Liver (tissue), 9 donors: Measurements from ENCODE around the gene PARM1. TPM values are rescaled to one million over a fixed set of nuclear protein-coding genes. Genes with fewer than 3 reads are reported as not detected.

ENCODE experiments used
- DNase-seq: peaks from one replicate; pipeline ENCODE4 v3.0.0-alpha.2; 2017; ENCODE audit warnings: low spot score
- H3K27ac ChIP-seq, 2 donors: one replicate each; pipeline ENCODE4 v1.7.0; 2013; ENCODE audit warnings: inconsistent platforms in 2 of 2, low read length in 2 of 2, control low read depth in 1 of 2, low read depth in 1 of 2, mild to moderate bottlenecking in 1 of 2
- H3K27me3 ChIP-seq, 4 donors: one replicate each; pipeline versions ENCODE4 v1.6.1 to v1.7.0; 2013; ENCODE audit warnings: low read length in 3 of 4, inconsistent platforms in 1 of 4, mild to moderate bottlenecking in 1 of 4, moderate library complexity in 1 of 4; ENCODE audit not compliant: control insufficient read depth in 4 of 4, insufficient read depth in 4 of 4
- H3K36me3 ChIP-seq, 4 donors: one replicate each; pipeline versions ENCODE4 v1.6.1 to v1.7.0; 2013; ENCODE audit warnings: low read length in 3 of 4, mild to moderate bottlenecking in 3 of 4, low read depth in 1 of 4, moderate library complexity in 1 of 4; ENCODE audit not compliant: control insufficient read depth in 4 of 4, insufficient read depth in 3 of 4
- H3K4me1 ChIP-seq, 4 donors: one replicate each; pipeline versions ENCODE4 v1.6.1 to v1.7.0; 2013; ENCODE audit warnings: low read length in 3 of 4, mild to moderate bottlenecking in 3 of 4, moderate library complexity in 1 of 4; ENCODE audit not compliant: control insufficient read depth in 4 of 4, insufficient read depth in 4 of 4
- H3K4me3 ChIP-seq, 3 donors: one replicate each; pipeline versions ENCODE4 v1.6.1 to v1.7.0; 2013; ENCODE audit warnings: low read length in 3 of 3, control low read depth in 1 of 3, low read depth in 1 of 3, mild to moderate bottlenecking in 1 of 3
- H3K9ac ChIP-seq, 2 donors: one replicate each; pipeline ENCODE4 v1.7.0; 2013; ENCODE audit warnings: low read length in 2 of 2, mild to moderate bottlenecking in 2 of 2, moderate library complexity in 2 of 2, control low read depth in 1 of 2, low read depth in 1 of 2
- H3K9me3 ChIP-seq, 4 donors: one replicate each; pipeline versions ENCODE4 v1.6.1 to v1.7.0; 2013; ENCODE audit warnings: low read length in 3 of 4; ENCODE audit not compliant: control insufficient read depth in 4 of 4
- EGR1 ChIP-seq, 2 donors: IDR thresholded peaks; 2 replicates each; pipeline ENCODE4 v1.6.1; 2016 to 2018; ENCODE audit warnings: antibody characterized with exemption in 2 of 2, low read depth in 2 of 2
- FOXA1 ChIP-seq: IDR thresholded peaks from 2 replicates; pipeline ENCODE4 v1.6.1; 2016; ENCODE audit warnings: antibody characterized with exemption
- FOXA2 ChIP-seq: IDR thresholded peaks from 2 replicates; pipeline ENCODE4 v1.6.1; 2016; ENCODE audit warnings: antibody characterized with exemption
- GABPA ChIP-seq, 2 donors: IDR thresholded peaks in 1 of 2; conservative IDR thresholded peaks in 1 of 2; 2 replicates each; pipeline ENCODE4 v1.6.1; 2016; ENCODE audit warnings: antibody characterized with exemption in 2 of 2, mild to moderate bottlenecking in 1 of 2, moderate library complexity in 1 of 2
- HNF4A ChIP-seq, 2 donors: conservative IDR thresholded peaks; 2 replicates each; pipeline ENCODE4 v1.6.1; 2016; ENCODE audit warnings: antibody characterized with exemption in 2 of 2, mild to moderate bottlenecking in 2 of 2
- HNF4G ChIP-seq: IDR thresholded peaks from 2 replicates; pipeline ENCODE4 v1.6.1; 2016; ENCODE audit warnings: antibody characterized with exemption
- JUND ChIP-seq, 2 donors: IDR thresholded peaks; 2 replicates each; pipeline ENCODE4 v1.6.1; 2016; ENCODE audit warnings: antibody characterized with exemption in 2 of 2
- NR2F2 ChIP-seq: IDR thresholded peaks from 2 replicates; pipeline ENCODE4 v1.6.1; 2016; ENCODE audit warnings: antibody characterized with exemption
- RAD21 ChIP-seq, 2 donors: IDR thresholded peaks; 2 replicates each; pipeline ENCODE4 v1.6.1; 2016; ENCODE audit warnings: antibody characterized with exemption in 2 of 2, mild to moderate bottlenecking in 2 of 2
- RXRA ChIP-seq, 2 donors: IDR thresholded peaks; 2 replicates each; pipeline ENCODE4 v1.6.1; 2017 to 2018; ENCODE audit warnings: antibody characterized with exemption in 2 of 2, mild to moderate bottlenecking in 1 of 2
- SP1 ChIP-seq: IDR thresholded peaks from 2 replicates; pipeline ENCODE4 v1.6.1; 2018; ENCODE audit warnings: antibody characterized with exemption, mild to moderate bottlenecking
- TAF1 ChIP-seq: conservative IDR thresholded peaks from 2 replicates; pipeline ENCODE4 v1.6.1; 2016; ENCODE audit warnings: antibody characterized with exemption, mild to moderate bottlenecking
- YY1 ChIP-seq: IDR thresholded peaks from 2 replicates; pipeline ENCODE4 v1.6.1; 2016; ENCODE audit warnings: antibody characterized with exemption, mild to moderate bottlenecking
- WGBS: extraction: QIAGEN DNeasy Blood & Tissue Kit; methylation state at CpG from one replicate; pipeline ENCODE4 v1.1.7; 2013; 5-methylcytosine and 5-hydroxymethylcytosine counted together
- polyA plus RNA-seq, 2 donors: library from polyadenylated mRNA; stranded (reverse) in 1 of 2; unstranded in 1 of 2; fragments of 200-250 nt in 1 of 2; fragments of >200 nt in 1 of 2; fragmentation: Nextera tagmentation in 1 of 2; extraction: Ambion mirVana in 1 of 2; gene quantifications; one replicate each; pipeline versions ENCODE4 v1.2.1 to v1.2.3, GENCODE V29; 2013 to 2015
- total RNA-seq, 2 donors: library from RNA; depleted of rRNA; stranded (reverse); fragments of >200 nt; gene quantifications; one replicate each; pipeline ENCODE4 v1.2.3, GENCODE V29; 2014
- TF ChIP-seq, protein P1 (sequence below): IDR thresholded peaks from 2 replicates; pipeline ENCODE4 v1.6.1; 2016; ENCODE audit warnings: antibody characterized with exemption
- TF ChIP-seq, protein P2 (sequence below): fragments of 150-350 bp; IDR thresholded peaks from 2 replicates; pipeline ENCODE4 v1.5.1; 2017; ENCODE audit warnings: improper control_type of control experiment, low read depth, low read length; ENCODE audit not compliant: missing input control
- TF ChIP-seq, protein P3 (sequence below): IDR thresholded peaks from 2 replicates; pipeline ENCODE4 v1.6.1; 2016; ENCODE audit warnings: antibody characterized with exemption
- TF ChIP-seq, protein P4 (sequence below): IDR thresholded peaks from 2 replicates; pipeline ENCODE4 v1.6.1; 2016; ENCODE audit warnings: antibody characterized with exemption, mild to moderate bottlenecking
- TF ChIP-seq, protein P5 (sequence below): IDR thresholded peaks from 2 replicates; pipeline ENCODE4 v1.6.1; 2016; ENCODE audit warnings: antibody characterized with exemption
- donor health status: healthy.
- donor health status: healthy.
- donor health status: healthy.
- donor health status: healthy.
- donor health status: healthy.

Gene PARM1
- total and polyA plus RNA-seq, 4 donors, result 0.42 to 2.2 (median 0.74) TPM

DNA sequence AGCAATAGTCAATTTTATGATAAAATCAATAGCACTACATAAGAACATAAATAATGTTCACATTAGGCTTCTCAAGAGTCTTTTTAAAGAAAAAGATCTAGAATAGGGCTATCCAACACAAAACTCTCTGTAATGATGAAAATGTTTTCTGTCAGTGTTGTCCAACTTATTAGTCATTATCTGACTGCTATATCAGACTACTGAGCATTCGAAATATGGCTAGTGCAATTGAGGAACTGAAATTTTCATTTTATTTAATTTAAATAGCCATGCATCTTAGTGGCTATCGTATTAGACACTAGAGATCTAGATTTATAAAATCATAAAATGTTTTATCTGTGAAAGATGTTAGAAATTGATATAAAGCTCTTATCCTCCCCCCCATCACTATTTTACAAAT, 26.0 kb downstream of the PARM1 start:
- no peak for TF ChIP-seq HNF4G
- TF ChIP-seq, protein P1, sequence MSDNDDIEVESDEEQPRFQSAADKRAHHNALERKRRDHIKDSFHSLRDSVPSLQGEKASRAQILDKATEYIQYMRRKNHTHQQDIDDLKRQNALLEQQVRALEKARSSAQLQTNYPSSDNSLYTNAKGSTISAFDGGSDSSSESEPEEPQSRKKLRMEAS, result no peak
- TF ChIP-seq, protein P2, sequence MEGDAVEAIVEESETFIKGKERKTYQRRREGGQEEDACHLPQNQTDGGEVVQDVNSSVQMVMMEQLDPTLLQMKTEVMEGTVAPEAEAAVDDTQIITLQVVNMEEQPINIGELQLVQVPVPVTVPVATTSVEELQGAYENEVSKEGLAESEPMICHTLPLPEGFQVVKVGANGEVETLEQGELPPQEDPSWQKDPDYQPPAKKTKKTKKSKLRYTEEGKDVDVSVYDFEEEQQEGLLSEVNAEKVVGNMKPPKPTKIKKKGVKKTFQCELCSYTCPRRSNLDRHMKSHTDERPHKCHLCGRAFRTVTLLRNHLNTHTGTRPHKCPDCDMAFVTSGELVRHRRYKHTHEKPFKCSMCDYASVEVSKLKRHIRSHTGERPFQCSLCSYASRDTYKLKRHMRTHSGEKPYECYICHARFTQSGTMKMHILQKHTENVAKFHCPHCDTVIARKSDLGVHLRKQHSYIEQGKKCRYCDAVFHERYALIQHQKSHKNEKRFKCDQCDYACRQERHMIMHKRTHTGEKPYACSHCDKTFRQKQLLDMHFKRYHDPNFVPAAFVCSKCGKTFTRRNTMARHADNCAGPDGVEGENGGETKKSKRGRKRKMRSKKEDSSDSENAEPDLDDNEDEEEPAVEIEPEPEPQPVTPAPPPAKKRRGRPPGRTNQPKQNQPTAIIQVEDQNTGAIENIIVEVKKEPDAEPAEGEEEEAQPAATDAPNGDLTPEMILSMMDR, result no peak
- Histone ChIP-seq H3K9me3 (peaks cover 0 to 5% (median 0%) of the 10 kb centered on the region in 4 donors), H3K27me3 (peaks cover 0 to 3% (median 0%) of the 10 kb centered on the region in 4 donors), H3K4me1 (no peaks in the 10 kb centered on the region), H3K9ac (no peak overlapping the region), H3K4me3 (no peak overlapping the region), H3K36me3 (no peaks in the 10 kb centered on the region), H3K27ac (no peak overlapping the region)
- no peak for DNase-seq
- WGBS, result 83% methylated on average over 2 of the region's 2 CpGs

DNA sequence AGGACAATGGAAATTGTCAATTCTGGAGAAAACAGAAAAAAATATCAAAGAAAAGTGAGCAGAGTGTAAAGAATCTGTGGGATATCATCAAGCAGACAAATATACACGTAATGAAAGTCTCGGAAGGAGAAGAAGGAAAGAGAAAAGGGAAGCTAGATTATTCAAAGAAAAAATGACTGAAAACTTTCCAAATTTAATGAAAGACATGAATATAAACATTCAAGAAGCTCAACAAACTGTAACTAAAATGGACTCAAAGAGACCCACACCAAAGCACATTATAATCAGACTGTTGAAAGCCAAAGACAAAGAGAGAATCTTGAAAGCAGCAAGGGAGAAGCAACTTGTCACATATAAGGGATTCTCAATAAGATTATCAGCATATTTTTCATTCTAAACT, 28.3 kb downstream of the PARM1 start:
- 93% methylated on average over 2 of the region's 2 CpGs for WGBS
- Histone ChIP-seq H3K9ac (no peak overlapping the region), H3K27ac (no peak overlapping the region), H3K4me3 (no peak overlapping the region), H3K27me3 (peaks cover 0 to under 1% (median 0%) of the 10 kb centered on the region in 4 donors), H3K36me3 (no peaks in the 10 kb centered on the region), H3K4me1 (no peaks in the 10 kb centered on the region), H3K9me3 (peaks cover 0 to 5% (median 0%) of the 10 kb centered on the region in 4 donors)
- no peak for DNase-seq
- TF ChIP-seq GABPA (IDR thresholded peaks at IDR 0.05 in 1 of 2, conservative IDR thresholded peaks at IDR 0.05 in 1 of 2) (no peak), JUND (IDR thresholded peaks at IDR 0.05) (no peak), RAD21 (IDR thresholded peaks at IDR 0.05) (no peak), HNF4A (conservative IDR thresholded peaks at IDR 0.05) (no peak), SP1 (no peak), FOXA1 (no peak), NR2F2 (no peak), TAF1 (no peak), RXRA (IDR thresholded peaks at IDR 0.05) (no peak), YY1 (no peak), FOXA2 (no peak), HNF4G (no peak), EGR1 (IDR thresholded peaks at IDR 0.05; ENCODE audit: low read depth in 2 of 2) (no peak)
- TF ChIP-seq, protein P3, sequence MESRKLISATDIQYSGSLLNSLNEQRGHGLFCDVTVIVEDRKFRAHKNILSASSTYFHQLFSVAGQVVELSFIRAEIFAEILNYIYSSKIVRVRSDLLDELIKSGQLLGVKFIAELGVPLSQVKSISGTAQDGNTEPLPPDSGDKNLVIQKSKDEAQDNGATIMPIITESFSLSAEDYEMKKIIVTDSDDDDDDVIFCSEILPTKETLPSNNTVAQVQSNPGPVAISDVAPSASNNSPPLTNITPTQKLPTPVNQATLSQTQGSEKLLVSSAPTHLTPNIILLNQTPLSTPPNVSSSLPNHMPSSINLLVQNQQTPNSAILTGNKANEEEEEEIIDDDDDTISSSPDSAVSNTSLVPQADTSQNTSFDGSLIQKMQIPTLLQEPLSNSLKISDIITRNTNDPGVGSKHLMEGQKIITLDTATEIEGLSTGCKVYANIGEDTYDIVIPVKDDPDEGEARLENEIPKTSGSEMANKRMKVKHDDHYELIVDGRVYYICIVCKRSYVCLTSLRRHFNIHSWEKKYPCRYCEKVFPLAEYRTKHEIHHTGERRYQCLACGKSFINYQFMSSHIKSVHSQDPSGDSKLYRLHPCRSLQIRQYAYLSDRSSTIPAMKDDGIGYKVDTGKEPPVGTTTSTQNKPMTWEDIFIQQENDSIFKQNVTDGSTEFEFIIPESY, result no peak
- TF ChIP-seq, protein P4, sequence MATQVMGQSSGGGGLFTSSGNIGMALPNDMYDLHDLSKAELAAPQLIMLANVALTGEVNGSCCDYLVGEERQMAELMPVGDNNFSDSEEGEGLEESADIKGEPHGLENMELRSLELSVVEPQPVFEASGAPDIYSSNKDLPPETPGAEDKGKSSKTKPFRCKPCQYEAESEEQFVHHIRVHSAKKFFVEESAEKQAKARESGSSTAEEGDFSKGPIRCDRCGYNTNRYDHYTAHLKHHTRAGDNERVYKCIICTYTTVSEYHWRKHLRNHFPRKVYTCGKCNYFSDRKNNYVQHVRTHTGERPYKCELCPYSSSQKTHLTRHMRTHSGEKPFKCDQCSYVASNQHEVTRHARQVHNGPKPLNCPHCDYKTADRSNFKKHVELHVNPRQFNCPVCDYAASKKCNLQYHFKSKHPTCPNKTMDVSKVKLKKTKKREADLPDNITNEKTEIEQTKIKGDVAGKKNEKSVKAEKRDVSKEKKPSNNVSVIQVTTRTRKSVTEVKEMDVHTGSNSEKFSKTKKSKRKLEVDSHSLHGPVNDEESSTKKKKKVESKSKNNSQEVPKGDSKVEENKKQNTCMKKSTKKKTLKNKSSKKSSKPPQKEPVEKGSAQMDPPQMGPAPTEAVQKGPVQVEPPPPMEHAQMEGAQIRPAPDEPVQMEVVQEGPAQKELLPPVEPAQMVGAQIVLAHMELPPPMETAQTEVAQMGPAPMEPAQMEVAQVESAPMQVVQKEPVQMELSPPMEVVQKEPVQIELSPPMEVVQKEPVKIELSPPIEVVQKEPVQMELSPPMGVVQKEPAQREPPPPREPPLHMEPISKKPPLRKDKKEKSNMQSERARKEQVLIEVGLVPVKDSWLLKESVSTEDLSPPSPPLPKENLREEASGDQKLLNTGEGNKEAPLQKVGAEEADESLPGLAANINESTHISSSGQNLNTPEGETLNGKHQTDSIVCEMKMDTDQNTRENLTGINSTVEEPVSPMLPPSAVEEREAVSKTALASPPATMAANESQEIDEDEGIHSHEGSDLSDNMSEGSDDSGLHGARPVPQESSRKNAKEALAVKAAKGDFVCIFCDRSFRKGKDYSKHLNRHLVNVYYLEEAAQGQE, result no peak
- TF ChIP-seq, protein P5, sequence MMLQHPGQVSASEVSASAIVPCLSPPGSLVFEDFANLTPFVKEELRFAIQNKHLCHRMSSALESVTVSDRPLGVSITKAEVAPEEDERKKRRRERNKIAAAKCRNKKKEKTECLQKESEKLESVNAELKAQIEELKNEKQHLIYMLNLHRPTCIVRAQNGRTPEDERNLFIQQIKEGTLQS, result no peak
- TF ChIP-seq, protein P2, result no peak
- TF ChIP-seq, protein P1, result no peak
